Suprapubic skin (tissue), 3 donors: ENCODE results near the gene ZMYM4.

Source experiments
- CTCF ChIP-seq, 2 donors: fragments of 200-600 bp in 1 of 2; fragments of 450-650 bp in 1 of 2; sonication (generic) in 1 of 2; IDR thresholded peaks; one replicate each; pipeline ENCODE4 v1.5.1; 2016 to 2019; ENCODE audit warnings: antibody characterized with exemption in 2 of 2, mild to moderate bottlenecking in 1 of 2, moderate library complexity in 1 of 2
- POLR2AphosphoS5 ChIP-seq, 3 donors: sonication (generic); formaldehyde crosslinking; IDR thresholded peaks; one replicate each; pipeline ENCODE4 v1.6.1; 2017; ENCODE audit warnings: antibody characterized with exemption in 3 of 3

DNA sequence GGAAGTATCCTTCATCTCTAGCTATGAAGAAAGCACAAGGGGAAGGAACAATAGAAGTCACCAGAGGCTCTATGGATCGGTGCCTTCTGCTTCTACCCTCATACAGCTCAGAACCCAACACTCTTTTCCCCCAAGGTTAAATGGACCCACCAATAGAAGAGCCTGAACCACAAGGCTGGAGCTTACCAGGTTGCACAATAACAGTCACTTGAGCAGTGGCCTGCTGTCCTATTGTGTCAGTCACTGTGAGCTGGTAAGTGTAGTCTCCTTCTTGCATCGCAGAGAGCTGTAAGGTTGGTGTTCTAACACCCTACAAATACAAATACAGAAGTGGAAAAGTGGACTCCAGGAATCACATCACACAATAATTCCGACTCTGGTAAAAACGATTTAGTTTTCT lies 185.7 kb downstream of the ZMYM4 start:
- TF ChIP-seq CTCF (IDR thresholded peaks at IDR 0.05) = no peak
- TF ChIP-seq POLR2AphosphoS5 (IDR thresholded peaks at IDR 0.05) = no peak
